HuH-7 (cell line): ENCODE data around the gene PRAMEF8.
"Not testable (repeated sequence)": the region's sequence is repeated elsewhere in the genome, so short reads cannot be mapped to it uniquely, and the experiment has no call there.

ENCODE experiments used
- DNase-seq: peaks from one replicate; pipeline ENCODE4 v3.0.0; 2011; ENCODE audit warnings: low spot score

Gene PRAMEF8

DNA sequence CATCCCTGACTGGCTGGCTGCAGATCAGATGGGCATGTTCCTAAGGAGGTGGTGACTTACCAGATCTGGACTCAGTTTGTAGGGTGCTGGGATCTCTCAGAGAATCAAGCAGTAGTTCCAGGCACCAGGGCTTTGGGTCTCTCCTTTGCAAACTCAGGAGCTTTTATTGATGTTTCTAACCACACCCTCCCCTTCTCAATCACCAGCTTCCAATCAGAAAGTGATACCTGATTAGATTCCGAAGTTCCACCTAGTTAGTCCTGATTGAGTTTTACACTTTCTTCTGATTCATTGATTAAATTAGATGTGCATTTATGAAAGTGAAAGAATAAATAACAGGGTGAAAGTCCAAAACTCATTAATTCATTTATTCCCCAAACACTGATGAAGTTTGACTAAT lies at the start of gene PRAMEF8:
PRAMEF8 (minus strand) TSS at position 101 of the 400 bp plus-strand sequence. CDS start 1,046 bp downstream, outside the sequence.
- DNase-seq: not testable (repeated sequence)

- not testable (repeated sequence) for DNase-seq
Measured at GRCh38 chr1:13315281-13315680, 30.3 kb upstream of the PRAMEF8 start, which contains the start of gene PRAMEF15. PRAMEF15 (plus strand) TSS chr1:13315581; CDS start chr1:13318408, 2,827 bp downstream.

- DNase-seq: not testable (repeated sequence)
Measured at GRCh38 chr1:13303239-13303638, 18.3 kb upstream of the PRAMEF8 start, which contains the start of gene PRAMEF33. PRAMEF33 (plus strand) TSS chr1:13303539; CDS start chr1:13305955, 2,416 bp downstream.

GRCh38 chr1:13302197-13302596 lies 17.3 kb upstream of the PRAMEF8 start:
- DNase-seq: not testable (repeated sequence)

DNA sequence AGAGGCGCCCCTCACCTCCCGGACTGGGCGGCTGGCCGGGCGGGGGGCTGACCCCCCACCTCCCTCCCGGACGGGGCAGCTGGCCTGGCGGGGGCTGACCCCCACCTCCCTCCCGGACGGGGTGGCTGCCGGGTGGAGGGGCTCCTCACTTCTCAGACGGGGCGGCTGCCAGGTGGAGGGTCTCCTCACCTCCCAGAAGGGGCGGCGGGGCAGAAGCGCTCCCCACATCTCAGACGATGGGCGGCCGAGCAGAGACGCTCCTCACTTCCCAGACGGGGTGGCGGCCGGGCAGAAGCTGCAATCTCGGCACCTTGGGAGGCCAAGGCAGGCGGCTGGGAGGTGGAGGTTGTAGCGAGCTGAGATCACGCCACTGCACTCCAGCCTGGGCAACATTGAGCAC lies 13.8 kb upstream of the PRAMEF8 start:
- not testable (repeated sequence) for DNase-seq

DNA sequence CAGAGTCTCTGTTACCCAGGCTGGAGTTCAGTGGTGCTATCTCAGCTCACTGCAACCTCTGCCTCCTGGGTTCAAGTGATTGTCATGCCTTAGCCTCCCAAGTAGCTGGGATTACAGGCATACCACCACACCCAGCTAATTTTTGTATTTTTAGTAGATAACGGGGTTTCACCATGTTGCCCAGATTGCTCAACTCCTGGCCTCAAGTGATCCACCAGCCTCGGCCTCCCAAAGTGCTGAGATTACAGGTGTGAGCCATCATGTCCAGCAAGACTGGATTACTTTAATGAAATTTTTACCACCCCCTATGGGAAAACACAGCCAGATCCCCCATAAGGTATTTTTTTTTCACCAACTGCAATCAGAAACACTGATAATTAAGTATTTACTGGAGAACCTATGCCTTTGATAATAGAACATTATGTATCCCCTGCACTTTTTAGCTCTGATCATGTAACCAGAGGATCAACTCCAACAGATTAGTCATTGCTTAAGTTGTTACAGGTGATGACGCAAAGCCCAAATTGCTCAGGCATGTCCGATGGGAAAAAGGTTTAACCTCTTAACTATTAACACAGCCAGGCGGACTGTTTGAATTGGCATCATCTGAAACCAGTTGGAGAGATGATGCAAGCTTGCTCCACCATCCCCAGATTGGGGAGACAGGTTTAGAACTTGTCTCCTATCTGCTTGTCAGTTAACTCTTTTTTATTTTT lies 12.4 kb upstream of the PRAMEF8 start:
- not testable (repeated sequence) for DNase-seq

- not testable (repeated sequence) for DNase-seq
Measured at GRCh38 chr1:13289030-13289429, 4.1 kb upstream of the PRAMEF8 start.

DNA sequence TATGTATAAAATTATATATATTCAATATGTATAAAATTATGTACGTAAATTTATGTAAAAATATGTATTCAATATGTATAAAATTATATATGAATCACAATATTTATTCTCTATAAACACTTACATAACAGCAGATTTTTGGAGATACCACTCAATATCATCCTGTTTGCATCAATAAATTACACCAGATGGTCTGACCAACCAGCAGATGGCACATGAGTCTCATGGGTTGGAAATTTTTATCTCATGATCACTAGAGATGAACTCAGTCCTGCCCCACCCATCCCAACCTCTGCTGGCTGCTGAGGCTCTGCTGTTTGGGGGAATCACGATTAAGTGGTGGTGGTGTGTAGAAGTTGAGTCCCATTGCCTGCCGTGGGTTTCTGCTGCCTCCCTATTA lies 5.3 kb downstream of the PRAMEF8 start:
- not testable (repeated sequence) for DNase-seq

DNA sequence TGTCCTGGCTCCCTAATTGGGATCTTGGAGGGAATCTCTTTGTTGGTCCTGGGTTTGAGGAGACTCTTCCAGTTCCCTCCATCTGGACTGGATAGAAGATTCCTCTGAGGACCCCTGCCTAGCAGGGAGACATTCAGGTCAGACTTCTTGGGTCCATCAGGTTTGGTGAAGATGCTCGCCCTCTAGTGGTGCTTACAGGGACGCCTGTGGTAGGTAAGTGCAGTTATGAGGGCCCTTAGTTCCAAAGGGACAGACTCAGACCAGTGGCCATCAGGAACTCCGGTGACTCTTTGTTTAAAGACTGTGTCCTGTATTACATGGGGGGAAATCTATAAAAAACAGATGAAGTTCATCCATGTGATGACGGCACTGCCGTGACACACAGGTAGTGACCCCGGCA lies 7.9 kb downstream of the PRAMEF8 start:
- not testable (repeated sequence) for DNase-seq

DNA sequence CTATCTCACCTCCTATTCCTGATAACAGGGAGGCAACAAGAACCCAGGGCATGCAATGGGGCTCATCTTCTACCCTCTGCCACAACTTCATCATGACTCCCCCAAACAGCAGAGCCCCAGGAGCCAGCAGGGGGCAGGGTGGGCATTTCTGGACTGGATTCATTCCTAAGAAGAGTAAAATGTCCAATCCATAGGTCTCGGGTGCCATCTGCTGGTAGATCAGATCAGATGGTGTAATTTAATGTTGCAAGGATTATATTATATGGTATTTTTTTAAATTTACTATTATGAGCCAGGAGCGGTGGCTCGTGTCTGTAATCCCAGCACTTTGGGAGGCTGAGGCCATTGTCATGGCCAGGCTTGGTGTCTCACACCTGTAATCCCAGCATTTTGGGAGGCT lies 19.8 kb downstream of the PRAMEF8 start:
- DNase-seq: not testable (repeated sequence)

DNA sequence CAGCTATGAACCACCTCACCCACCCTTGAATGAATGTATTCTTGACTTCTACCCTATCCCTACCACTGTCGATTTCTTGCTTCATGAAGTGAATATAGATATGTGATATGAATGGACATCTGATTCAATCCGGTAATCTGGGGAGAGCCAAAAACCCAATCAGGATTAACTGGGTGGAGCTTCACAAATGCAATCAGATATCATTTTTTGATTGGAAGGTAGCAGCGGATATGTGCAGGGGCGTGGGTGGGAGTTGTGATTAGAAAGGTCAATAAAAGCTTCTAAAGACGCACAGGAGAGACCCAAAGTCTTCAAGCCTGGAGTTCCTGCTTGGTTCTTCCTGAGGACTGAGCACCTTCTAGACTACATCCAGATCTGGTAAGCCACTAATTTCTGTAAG lies 31.0 kb downstream of the PRAMEF8 start, which contains the start of gene PRAMEF5:
PRAMEF5 (plus strand) TSS at position 301 of the 400 bp plus-strand sequence. CDS start 5,071 bp downstream, outside the sequence.
- DNase-seq: not testable (repeated sequence)

- not testable (repeated sequence) for DNase-seq
Measured at GRCh38 chr1:13247122-13247521, 37.8 kb downstream of the PRAMEF8 start.

DNA sequence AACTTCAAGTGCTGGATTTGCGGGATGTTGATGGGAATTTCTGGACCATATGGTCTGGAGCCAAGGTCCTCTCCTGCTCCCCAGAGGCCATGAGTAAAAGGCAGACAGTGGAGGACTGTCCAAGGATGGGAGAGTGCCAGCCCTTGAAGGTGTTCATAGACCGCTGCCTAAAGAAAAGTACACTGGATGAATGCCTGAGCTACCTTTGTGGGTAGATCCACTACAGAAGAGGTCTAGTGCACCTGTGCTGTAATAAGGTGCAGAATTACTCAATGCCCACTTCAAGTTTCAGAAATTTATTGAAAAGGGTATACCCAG lies 38.4 kb downstream of the PRAMEF8 start:
- DNase-seq: not testable (repeated sequence)

- DNase-seq: not testable (repeated sequence)
Measured at GRCh38 chr1:13245841-13246553, 38.9 kb downstream of the PRAMEF8 start.

DNA sequence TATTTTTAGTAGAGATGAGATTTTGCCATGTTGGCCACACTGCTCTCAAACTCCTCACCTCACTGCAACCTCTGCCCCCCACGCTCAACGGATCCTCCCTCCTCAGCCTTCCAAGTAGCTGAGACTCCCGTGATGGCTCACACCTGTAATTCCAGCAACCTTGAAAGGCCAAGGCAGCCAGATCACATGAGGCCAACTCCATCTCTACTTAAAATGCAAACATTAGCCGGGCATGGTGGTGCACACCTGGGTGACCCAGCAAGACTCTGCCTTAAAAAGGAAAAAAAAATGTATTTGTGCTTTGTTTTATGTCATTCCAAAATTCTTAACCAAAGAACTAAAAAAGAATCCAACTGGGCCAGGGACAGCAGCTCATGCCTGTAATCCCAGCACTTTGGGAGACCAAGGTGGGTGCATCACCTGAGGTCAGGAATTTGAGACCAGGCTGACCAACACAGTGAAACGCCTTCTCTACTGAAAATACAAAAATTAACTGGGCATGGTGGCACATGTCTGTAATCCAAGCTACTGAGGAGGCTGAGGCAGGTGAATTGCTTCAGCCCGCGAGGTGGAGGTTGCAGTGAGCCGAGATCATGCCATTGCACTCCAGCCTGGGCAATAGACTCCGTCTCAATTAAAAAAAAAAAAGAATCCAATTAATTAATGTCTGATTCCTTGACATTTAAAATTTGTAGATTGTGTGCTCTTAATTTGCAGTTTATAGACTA lies 41.2 kb downstream of the PRAMEF8 start:
- not testable (repeated sequence) for DNase-seq

GRCh38 chr1:13239633-13240032 lies 45.3 kb downstream of the PRAMEF8 start:
- DNase-seq: not testable (repeated sequence)

DNA sequence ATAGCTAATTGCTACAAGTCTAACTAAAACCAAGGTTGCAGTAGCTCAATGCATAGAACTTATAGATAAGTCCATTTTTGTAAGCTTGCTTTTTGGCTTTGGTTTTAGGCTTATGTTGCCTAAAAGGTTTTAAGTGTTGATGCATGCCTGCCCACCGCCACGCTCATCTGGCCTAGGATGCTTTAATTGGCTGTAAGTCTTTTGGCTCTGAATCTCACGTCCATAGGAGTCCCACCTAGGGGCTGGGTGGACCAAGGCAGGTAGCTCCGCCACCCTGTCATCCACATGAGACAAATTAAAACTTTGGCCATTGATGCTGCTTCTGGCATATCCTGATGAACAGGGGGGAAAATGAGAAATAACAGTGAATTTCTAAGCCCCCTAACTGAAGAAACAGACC lies 47.4 kb downstream of the PRAMEF8 start:
- not testable (repeated sequence) for DNase-seq

GRCh38 chr1:13234057-13234456 lies 50.9 kb downstream of the PRAMEF8 start:
- DNase-seq: not testable (repeated sequence)

- DNase-seq: not testable (repeated sequence)
Measured at GRCh38 chr1:13232056-13232455, 52.9 kb downstream of the PRAMEF8 start.
